ENCODE measurements around the gene ITGB5.

DNA sequence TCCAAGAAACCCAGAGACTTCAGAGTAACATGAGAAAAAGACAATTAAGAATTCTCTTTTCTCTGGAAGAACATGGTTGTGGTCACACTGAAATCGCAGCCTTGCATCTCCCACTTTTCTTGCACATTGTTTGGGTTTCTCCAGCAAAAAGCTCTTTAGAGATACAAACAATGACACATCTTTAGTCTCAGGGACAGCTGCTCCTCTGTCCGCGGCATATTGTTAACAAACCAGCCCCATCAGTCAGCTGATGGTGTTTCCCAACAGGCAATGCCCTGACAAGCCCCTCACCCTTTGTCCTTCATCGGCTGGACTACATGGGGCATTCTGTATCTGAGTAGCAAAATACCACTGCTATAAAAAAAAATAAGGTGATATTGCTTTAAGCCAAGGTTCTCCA is 103.5 kb downstream of the ITGB5 start:
- TF ChIP-seq, protein P1, sequence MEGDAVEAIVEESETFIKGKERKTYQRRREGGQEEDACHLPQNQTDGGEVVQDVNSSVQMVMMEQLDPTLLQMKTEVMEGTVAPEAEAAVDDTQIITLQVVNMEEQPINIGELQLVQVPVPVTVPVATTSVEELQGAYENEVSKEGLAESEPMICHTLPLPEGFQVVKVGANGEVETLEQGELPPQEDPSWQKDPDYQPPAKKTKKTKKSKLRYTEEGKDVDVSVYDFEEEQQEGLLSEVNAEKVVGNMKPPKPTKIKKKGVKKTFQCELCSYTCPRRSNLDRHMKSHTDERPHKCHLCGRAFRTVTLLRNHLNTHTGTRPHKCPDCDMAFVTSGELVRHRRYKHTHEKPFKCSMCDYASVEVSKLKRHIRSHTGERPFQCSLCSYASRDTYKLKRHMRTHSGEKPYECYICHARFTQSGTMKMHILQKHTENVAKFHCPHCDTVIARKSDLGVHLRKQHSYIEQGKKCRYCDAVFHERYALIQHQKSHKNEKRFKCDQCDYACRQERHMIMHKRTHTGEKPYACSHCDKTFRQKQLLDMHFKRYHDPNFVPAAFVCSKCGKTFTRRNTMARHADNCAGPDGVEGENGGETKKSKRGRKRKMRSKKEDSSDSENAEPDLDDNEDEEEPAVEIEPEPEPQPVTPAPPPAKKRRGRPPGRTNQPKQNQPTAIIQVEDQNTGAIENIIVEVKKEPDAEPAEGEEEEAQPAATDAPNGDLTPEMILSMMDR (conservative IDR thresholded peaks at IDR 0.05; ENCODE audit: low read length), result no peak
- no peak for TF ChIP-seq EZH2phosphoT487 (IDR thresholded peaks at IDR 0.05; ENCODE audit: borderline replicate concordance, low read depth, low read length)
